NOMO-1 treated with dmso at 0.1 percent for 144 hours (cell line): ENCODE results near the gene MYO3A.

Experiments used
- DNase-seq: peaks from one replicate; lab custom pipeline; 2025; ENCODE audit not compliant: unreplicated experiment; lab: John Stamatoyannopoulos, UW

Gene MYO3A

GRCh38 chr10:26212511-26212910 lies 278.5 kb downstream of the MYO3A start:
- no peak for DNase-seq

DNA sequence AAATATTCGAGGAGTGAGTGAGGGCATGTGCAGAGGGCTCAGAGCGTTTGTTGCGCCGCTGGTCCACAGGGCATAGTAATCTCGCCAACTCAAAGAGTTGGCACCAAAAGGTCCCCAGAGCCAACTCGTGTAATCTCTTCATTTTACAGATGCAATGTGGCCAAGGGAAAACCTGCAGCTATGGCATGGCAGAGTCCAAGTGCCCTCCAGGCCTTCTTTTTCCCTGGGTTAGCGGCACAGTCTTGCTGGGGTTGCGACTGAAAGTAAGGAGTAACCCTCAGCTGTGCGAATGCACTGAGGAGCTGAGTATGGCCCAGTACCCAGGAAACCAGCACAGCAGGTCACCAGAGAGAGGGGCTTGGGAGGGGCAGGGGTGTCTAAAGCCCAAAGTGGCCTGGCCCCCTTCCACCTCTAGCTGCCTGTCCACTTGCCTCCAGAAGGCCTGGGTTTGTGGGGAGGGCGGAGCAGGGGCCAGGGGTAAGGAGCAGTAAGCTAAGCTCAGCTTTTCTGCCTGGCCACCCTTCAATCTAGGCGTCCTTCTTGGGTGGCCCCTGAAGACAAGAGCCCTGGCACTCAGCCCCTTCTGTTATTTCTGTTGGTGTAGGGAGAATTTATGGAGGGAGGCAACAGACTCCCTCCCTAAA lies 279.2 kb downstream of the MYO3A start:
- no peak for DNase-seq

DNA sequence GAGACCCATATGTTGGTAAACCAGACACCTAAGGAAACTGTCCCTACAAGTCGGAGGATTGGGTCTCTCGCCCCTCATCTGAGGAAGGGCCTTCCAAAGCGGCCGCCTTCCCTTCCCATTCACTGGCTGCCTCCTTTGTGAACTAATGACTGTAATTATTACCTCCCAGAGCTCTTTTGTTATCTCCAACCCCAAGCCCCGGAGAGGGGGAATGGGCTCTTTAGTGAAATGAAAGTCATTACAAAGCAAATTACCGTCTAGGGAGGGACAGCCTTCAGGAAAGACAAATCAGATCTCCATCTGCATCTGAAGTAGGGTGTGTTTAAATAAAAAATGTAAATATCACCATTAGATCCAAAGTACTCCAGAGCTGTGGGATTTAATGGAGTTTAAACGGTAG lies 280.0 kb downstream of the MYO3A start:
- no peak for DNase-seq

- DNase-seq, result no peak
Measured at GRCh38 chr10:26214551-26215395, 280.7 kb downstream of the MYO3A start.

DNA sequence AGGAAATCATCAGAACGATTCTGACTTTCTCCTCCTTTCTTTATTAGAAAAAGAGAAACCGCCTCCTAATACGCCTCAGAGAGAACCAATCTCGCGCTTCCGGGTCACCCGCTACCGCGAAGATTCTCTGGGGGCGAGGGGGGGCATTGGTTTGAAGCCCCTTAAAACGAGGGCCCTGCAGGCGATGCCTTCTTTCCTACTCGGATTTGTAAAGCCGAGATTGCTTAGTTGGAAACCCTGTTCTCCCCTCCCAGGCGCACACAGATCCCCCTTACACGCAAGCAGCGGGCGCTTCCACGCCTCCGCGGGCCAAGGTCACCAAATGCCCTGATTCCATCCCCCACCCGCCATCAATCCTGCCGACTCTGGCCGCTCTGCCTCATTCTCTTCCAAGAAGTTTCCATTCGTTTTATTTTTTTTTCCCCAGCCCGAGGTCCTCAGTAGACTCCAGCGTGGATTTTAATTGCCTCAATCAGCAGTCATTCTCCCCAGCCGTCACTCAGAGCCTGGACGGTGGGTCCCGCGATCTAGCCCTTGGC lies 281.4 kb downstream of the MYO3A start:
- no peak for DNase-seq

GRCh38 chr10:26215935-26216584 lies 282.0 kb downstream of the MYO3A start:
- DNase-seq, result no peak

DNA sequence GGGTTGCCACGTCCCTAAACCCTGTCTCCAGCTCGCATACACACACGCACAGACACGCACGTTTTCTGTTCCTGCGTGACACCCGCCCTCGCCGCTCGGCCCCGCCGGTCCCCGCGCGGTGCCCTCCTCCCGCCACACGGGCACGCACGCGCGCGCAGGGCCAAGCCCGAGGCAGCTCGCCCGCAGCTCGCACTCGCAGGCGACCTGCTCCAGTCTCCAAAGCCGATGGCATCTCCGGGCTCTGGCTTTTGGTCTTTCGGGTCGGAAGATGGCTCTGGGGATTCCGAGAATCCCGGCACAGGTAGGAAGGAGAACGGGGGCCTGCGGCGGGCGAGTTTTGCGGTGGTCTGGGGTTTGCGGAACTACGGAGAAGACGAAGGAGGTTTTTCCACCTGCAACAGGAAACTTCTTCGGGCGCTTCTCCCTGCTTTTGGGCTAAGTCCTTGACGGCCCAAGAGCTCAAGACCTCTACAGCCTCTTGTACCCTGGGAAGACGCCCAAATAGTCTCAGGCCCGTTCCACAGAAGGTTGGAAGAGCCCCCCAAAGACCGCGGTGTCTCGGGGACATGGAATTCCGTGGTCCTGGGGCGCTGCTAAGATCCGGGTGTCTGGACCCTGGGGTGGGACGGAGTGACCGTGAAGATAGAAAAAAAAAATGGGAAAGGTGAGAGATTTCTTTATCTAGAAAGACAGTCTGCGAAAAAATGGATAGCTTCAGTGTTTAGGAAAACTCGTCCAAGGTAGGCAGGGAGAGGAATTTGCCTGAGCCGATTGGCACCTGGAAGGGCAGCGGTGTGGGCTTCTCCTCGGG lies 282.8 kb downstream of the MYO3A start, which contains the start of gene GAD2:
TSS of gene GAD2 (plus strand) at position 190 of the 811 bp plus-strand sequence. CDS start at position 226, 36 bp downstream.
- no peak for DNase-seq

GRCh38 chr10:26217396-26218086 lies 283.5 kb downstream of the MYO3A start:
- DNase-seq, result no peak

DNA sequence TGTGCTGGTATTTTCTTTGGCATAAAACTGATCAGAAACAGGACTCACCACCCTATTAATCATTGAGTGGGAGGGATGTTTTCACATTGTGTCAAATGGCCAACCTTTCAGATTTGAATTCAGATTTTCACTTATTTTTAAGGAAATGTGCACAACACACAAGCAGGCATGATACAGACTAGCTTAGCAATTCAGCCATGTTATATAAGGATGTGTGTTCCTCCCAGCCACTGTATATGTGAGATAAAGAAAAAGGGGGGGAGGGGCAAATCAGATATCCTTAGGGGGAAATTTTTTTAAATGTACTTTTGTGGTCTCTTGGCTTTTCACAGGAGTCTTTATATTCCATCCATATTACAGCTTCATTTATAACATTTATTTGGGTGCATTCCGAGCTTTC lies 285.6 kb downstream of the MYO3A start:
- no peak for DNase-seq

DNA sequence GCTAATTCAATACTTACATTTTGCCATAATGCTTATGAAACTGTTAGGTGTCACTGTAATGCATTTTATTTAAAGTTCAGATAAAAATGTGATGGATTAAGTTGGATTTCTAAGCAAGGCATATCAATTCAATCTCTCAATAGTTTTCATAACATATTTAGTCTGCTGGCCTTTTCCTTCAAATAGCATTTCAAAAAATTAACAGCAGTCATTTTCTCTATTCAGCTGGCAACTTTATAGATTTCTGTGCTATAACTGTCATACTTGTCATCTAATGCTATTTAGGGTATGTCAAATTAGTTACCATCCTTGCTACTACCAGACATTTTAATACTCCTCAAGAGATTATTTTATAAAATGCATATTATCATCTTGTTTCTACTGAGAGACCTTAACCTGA lies 286.9 kb downstream of the MYO3A start:
- no peak for DNase-seq

GRCh38 chr10:26221541-26221940 lies 287.5 kb downstream of the MYO3A start:
- no peak for DNase-seq

- no peak for DNase-seq
Measured at GRCh38 chr10:26222563-26222962, 288.5 kb downstream of the MYO3A start.

- no peak for DNase-seq
Measured at GRCh38 chr10:26225322-26225721, 291.3 kb downstream of the MYO3A start.

DNA sequence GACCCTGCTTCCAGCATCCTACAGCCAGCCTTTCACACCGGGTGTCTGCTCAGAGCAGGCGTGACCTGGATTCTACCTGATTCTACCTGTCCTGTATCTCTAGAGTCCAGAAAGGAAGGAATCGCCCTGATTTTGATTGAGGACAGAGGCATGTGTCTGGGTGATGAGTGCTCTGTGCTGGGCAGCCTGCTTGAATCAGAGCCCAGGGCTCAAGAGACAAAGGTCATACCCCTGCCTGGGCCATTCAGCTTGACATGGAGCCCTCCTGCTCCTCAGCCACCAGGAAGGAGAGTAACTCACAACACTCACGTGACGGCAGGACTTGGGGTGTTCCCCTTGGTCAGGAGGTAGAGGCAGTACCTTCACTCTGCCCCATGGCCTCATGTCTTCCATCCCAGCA lies 293.8 kb downstream of the MYO3A start:
- DNase-seq, result no peak

DNA sequence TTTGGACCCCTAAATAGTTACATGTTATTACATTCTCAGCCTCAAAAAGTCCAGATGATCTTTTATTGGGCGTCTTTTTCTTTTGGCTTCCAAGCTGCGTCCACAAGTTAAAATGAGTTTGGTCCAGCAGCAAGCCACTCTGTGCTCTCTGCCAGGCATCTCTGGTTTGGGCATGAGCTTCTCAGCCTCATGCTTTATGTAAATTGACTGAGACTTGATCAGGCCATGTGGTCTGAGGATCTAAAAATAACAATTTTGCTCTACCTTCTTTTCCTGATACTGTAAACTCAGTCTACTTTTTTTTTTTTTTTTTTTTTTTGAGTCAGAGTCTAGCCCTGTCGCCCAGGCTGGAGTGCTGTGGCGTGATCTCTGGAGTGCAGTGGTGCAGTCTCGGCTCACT lies 298.1 kb downstream of the MYO3A start:
- DNase-seq, result no peak

GRCh38 chr10:26235761-26236160 lies 301.7 kb downstream of the MYO3A start:
- no peak for DNase-seq

DNA sequence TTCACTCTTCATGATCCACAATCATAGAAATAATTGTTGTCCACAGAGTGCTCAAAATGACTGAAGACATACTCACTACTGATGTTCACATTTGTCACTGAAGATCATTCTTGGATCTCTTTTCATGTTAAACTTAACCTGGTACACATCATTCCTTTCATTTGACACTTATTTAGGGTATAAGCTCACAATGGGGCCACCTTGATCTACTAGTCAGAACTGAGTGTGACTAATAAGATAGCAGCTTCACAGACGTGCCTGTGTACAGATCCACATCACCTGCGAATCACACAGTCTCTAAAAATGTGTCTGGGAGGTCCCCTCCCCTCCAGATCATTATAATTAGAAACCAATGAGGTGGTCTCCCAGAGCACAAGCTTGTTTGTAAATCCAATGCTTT lies 304.3 kb downstream of the MYO3A start:
- no peak for DNase-seq

GRCh38 chr10:26242706-26243350 lies 308.8 kb downstream of the MYO3A start:
- DNase-seq, result no peak

DNA sequence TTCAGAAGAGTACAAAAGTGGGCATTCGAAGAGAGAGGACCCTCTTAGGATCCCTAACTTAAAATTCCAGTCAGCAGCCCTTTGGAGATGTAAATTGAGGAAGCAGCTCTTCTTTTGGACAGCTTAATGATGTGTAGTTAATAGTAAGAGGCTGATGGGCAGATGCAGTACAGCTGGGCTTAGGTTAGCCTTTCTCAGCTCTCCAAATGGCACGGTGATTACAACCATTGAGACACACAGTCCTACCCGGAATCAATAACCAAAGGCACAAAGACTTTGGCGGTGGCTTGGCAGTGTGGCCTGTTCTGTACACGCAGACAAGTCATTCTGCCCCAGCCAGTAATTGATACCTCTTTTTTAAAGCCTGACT lies 309.3 kb downstream of the MYO3A start:
- no peak for DNase-seq

DNA sequence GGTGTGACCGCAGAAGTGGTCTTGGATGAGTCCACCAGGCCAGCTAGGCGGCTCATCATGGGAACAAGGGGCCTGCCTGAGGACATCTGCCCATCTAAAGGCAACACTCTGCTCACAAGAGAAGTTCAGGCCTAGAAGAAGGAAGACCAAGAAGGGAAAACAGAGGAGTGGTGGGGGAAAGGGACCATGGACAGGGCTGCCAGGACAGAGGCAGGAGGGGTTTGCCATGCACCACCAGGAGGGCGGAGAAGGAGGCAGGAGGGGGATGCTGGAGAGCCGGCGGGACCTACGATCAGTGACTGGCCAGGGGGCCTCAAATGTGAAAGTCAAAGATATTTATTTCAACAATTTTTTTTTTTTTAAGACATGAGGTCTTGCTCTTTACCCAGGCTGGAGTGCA lies 315.7 kb downstream of the MYO3A start:
- DNase-seq, result no peak
